Trophoblast cell (in vitro differentiated cells and primary cell): ENCODE measurements around the gene GABRG3.

Source experiments
- DNase-seq, 2 donors: peaks; one replicate each; pipeline ENCODE4 v3.0.0-alpha.2; 2016
- H2AFZ ChIP-seq: 2 replicates; pipeline ENCODE4 v1.6.1; 2013; ENCODE audit warnings: low read length, moderate library complexity, mild to moderate bottlenecking; ENCODE audit not compliant: insufficient read depth, poor library complexity
- H2AK5ac ChIP-seq: 2 replicates; pipeline ENCODE4 v1.6.1; 2013; ENCODE audit warnings: mild to moderate bottlenecking, low read length
- H2BK120ac ChIP-seq: 2 replicates; pipeline ENCODE4 v1.6.1; 2013; ENCODE audit warnings: low read length, mild to moderate bottlenecking, moderate library complexity; ENCODE audit not compliant: insufficient read depth, poor library complexity
- H2BK12ac ChIP-seq: 2 replicates; pipeline ENCODE4 v1.6.1; 2013; ENCODE audit warnings: mild to moderate bottlenecking, low read length, moderate library complexity
- H2BK5ac ChIP-seq: 2 replicates; pipeline ENCODE4 v1.6.1; 2013; ENCODE audit warnings: low read length, low read depth, moderate library complexity, mild to moderate bottlenecking; ENCODE audit not compliant: poor library complexity
- H3K14ac ChIP-seq: 2 replicates; pipeline ENCODE4 v1.6.1; 2013; ENCODE audit warnings: mild to moderate bottlenecking, low read length
- H3K18ac ChIP-seq: 2 replicates; pipeline ENCODE4 v1.6.1; 2013; ENCODE audit warnings: mild to moderate bottlenecking, low read length
- H3K23ac ChIP-seq: 2 replicates; pipeline ENCODE4 v1.6.1; 2013; ENCODE audit warnings: low read length
- H3K27ac ChIP-seq: 2 replicates; pipeline ENCODE4 v1.5.1; 2013; ENCODE audit warnings: low read depth, mild to moderate bottlenecking, inconsistent platforms, low read length, moderate library complexity
- H3K27me3 ChIP-seq: 2 replicates; pipeline ENCODE4 v1.6.1; 2013; ENCODE audit warnings: inconsistent platforms, mild to moderate bottlenecking, low read length, moderate library complexity; ENCODE audit not compliant: insufficient read depth
- H3K36me3 ChIP-seq, 2 experiments: 1 replicate in 1 of 2; 2 replicates in 1 of 2; pipeline ENCODE4 v1.6.1; 2013; ENCODE audit warnings: low read length in 2 of 2, mild to moderate bottlenecking in 2 of 2, moderate library complexity in 1 of 2; ENCODE audit not compliant: insufficient read depth in 2 of 2, control insufficient read depth in 1 of 2
- H3K4ac ChIP-seq: 2 replicates; pipeline ENCODE4 v1.6.1; 2013; ENCODE audit warnings: low read depth, mild to moderate bottlenecking, low read length, moderate library complexity
- H3K4me1 ChIP-seq, 2 experiments: 1 replicate in 1 of 2; 2 replicates in 1 of 2; pipeline ENCODE4 v1.6.1; 2013; ENCODE audit warnings: low read length in 2 of 2, mild to moderate bottlenecking in 2 of 2, moderate library complexity in 1 of 2; ENCODE audit not compliant: insufficient read depth in 2 of 2, control insufficient read depth in 1 of 2
- H3K4me2 ChIP-seq: 2 replicates; pipeline ENCODE4 v1.6.1; 2013; ENCODE audit warnings: inconsistent platforms, mild to moderate bottlenecking, low read length, moderate library complexity
- H3K4me3 ChIP-seq: 2 replicates; pipeline ENCODE4 v1.5.1; 2013; ENCODE audit warnings: mild to moderate bottlenecking, low read depth, low read length, inconsistent platforms
- H3K79me1 ChIP-seq: one replicate; pipeline ENCODE4 v1.6.1; 2013; ENCODE audit warnings: low read length
- H3K79me2 ChIP-seq: 2 replicates; pipeline ENCODE4 v1.6.1; 2013; ENCODE audit warnings: low read length, mild to moderate bottlenecking; ENCODE audit not compliant: control insufficient read depth, insufficient read depth, poor library complexity
- H3K9ac ChIP-seq: 2 replicates; pipeline ENCODE4 v1.6.1; 2013; ENCODE audit warnings: mild to moderate bottlenecking, low read length
- H3K9me3 ChIP-seq: 2 replicates; pipeline ENCODE4 v1.6.1; 2013; ENCODE audit warnings: low read depth, mild to moderate bottlenecking, control low read depth, inconsistent platforms, low read length; ENCODE audit not compliant: insufficient read depth
- H4K12ac ChIP-seq: 2 replicates; pipeline ENCODE4 v1.6.1; 2013; ENCODE audit warnings: low read depth, mild to moderate bottlenecking, low read length, moderate library complexity
- H4K8ac ChIP-seq: 2 replicates; pipeline ENCODE4 v1.6.1; 2013; ENCODE audit warnings: low read depth, mild to moderate bottlenecking, low read length, moderate library complexity
- H4K91ac ChIP-seq: one replicate; pipeline ENCODE4 v1.6.1; 2013; ENCODE audit warnings: low read depth, mild to moderate bottlenecking, low read length, moderate library complexity
- WGBS: extraction: QIAGEN DNeasy Blood & Tissue Kit; methylation state at CpG from one replicate; pipeline ENCODE4 v1.1.7; 2013; ENCODE audit warnings: missing lambda C conversion rate; ENCODE audit not compliant: insufficient read length, insufficient coverage; ENCODE audit errors: extremely low coverage; 5-methylcytosine and 5-hydroxymethylcytosine counted together

The GABRG3 gene

GRCh38 chr15:27249760-27250109 lies 278.8 kb downstream of the GABRG3 start:
- Histone ChIP-seq H3K4me2 (no peak overlapping the region), H3K27ac (no peak overlapping the region), H3K4me3 (no peak overlapping the region), H3K79me1 (peaks cover 2% of the 10 kb centered on the region), H3K18ac (no peak overlapping the region), H3K27me3 (no peaks in the 10 kb centered on the region), H2BK120ac (no peak overlapping the region), H3K4me1 (peaks cover 7 to 8% of the 10 kb centered on the region in 2 experiments), H4K8ac (no peak overlapping the region), H4K12ac (no peak overlapping the region), H2BK12ac (no peak overlapping the region), H3K9ac (no peak overlapping the region), H3K79me2 (no peaks in the 10 kb centered on the region), H4K91ac (no peak overlapping the region), H2AK5ac (no peak overlapping the region), H3K4ac (no peak overlapping the region), H3K9me3 (no peaks in the 10 kb centered on the region), H2AFZ (no peak overlapping the region), H2BK5ac (no peak overlapping the region), H3K14ac (no peak overlapping the region), H3K23ac (no peak overlapping the region), H3K36me3 (no peaks in the 10 kb centered on the region)
- no CpG with 5 or more reads among the region's 3 CpGs for WGBS
- DNase-seq, result no peak

DNA sequence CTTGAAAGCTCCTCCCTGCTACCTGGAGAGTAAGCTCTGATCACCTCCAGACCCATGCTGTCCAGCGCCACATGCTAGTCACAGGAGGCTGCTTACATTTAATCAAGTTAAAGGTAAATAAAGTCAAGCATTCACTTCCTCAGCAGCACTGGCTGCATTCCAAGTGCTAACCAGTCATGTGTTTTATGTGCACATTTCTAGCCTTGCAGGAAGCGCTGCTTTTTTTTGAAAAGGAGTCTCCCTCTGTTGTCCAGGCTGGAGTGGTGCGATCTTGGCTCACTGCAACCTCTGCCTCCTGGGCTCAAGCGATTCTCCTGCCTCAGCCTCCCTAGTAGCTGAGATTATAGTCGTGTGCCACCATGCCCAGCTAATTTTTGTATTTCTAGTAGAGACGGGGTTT lies 279.2 kb downstream of the GABRG3 start:
- DNase-seq, result no peak
- H4K12ac ChIP-seq, result no peak overlapping the region
- no peaks in the 10 kb centered on the region for H3K36me3 ChIP-seq
- peaks cover 2% of the 10 kb centered on the region for H3K79me1 ChIP-seq
- no peaks in the 10 kb centered on the region for H3K79me2 ChIP-seq
- no peaks in the 10 kb centered on the region for H3K9me3 ChIP-seq
- peaks cover 7 to 8% of the 10 kb centered on the region in 2 experiments for H3K4me1 ChIP-seq
- H2BK5ac ChIP-seq, result no peak overlapping the region
- H2BK120ac ChIP-seq, result no peak overlapping the region
- H3K4me2 ChIP-seq, result no peak overlapping the region
- no peak overlapping the region for H3K4ac ChIP-seq
- no peak overlapping the region for H2AFZ ChIP-seq
- H3K14ac ChIP-seq, result no peak overlapping the region
- H3K4me3 ChIP-seq, result no peak overlapping the region
- WGBS, result no CpG with 5 or more reads among the region's 6 CpGs
- H3K18ac ChIP-seq, result no peak overlapping the region
- H3K27ac ChIP-seq, result no peak overlapping the region
- H4K8ac ChIP-seq, result no peak overlapping the region
- H3K9ac ChIP-seq, result no peak overlapping the region
- H2BK12ac ChIP-seq, result no peak overlapping the region
- no peak overlapping the region for H4K91ac ChIP-seq
- no peak overlapping the region for H3K23ac ChIP-seq
- no peak overlapping the region for H2AK5ac ChIP-seq
- H3K27me3 ChIP-seq, result no peaks in the 10 kb centered on the region

- Histone ChIP-seq H4K91ac (no peak overlapping the region), H3K4me1 (peaks cover 7 to 8% of the 10 kb centered on the region in 2 experiments), H3K36me3 (no peaks in the 10 kb centered on the region), H2AFZ (no peak overlapping the region), H3K27ac (no peak overlapping the region), H3K79me1 (peaks cover 2% of the 10 kb centered on the region), H3K4me3 (no peak overlapping the region), H4K8ac (no peak overlapping the region), H2BK120ac (no peak overlapping the region), H3K9me3 (no peaks in the 10 kb centered on the region), H2AK5ac (no peak overlapping the region), H3K4me2 (no peak overlapping the region), H3K27me3 (no peaks in the 10 kb centered on the region), H2BK12ac (no peak overlapping the region), H3K18ac (no peak overlapping the region), H4K12ac (no peak overlapping the region), H3K79me2 (no peaks in the 10 kb centered on the region), H3K14ac (no peak overlapping the region), H2BK5ac (no peak overlapping the region), H3K4ac (no peak overlapping the region), H3K23ac (no peak overlapping the region), H3K9ac (no peak overlapping the region)
- peak in 1 of 2 donors; percentile 5 for DNase-seq
- no CpG with 5 or more reads among the region's 9 CpGs for WGBS
Measured at GRCh38 chr15:27254055-27254454, 283.1 kb downstream of the GABRG3 start.

- Histone ChIP-seq H4K12ac (no peak overlapping the region), H2AFZ (no peak overlapping the region), H3K23ac (no peak overlapping the region), H3K79me1 (peaks cover 2% of the 10 kb centered on the region), H3K18ac (no peak overlapping the region), H3K79me2 (no peaks in the 10 kb centered on the region), H3K9me3 (no peaks in the 10 kb centered on the region), H3K27ac (no peak overlapping the region), H3K4me3 (no peak overlapping the region), H3K9ac (no peak overlapping the region), H2AK5ac (no peak overlapping the region), H3K4me2 (no peak overlapping the region), H3K4me1 (peaks cover 7 to 8% of the 10 kb centered on the region in 2 experiments), H3K4ac (no peak overlapping the region), H3K36me3 (no peaks in the 10 kb centered on the region), H3K14ac (no peak overlapping the region), H4K8ac (no peak overlapping the region), H3K27me3 (no peaks in the 10 kb centered on the region), H4K91ac (peak overlapping the region; percentile 1), H2BK5ac (no peak overlapping the region), H2BK120ac (no peak overlapping the region), H2BK12ac (no peak overlapping the region)
- no peak for DNase-seq
- WGBS, result no CpG with 5 or more reads among the region's 3 CpGs
Measured at GRCh38 chr15:27254801-27255200, 283.8 kb downstream of the GABRG3 start.
